Esophagus squamous epithelium (tissue), 4 donors: ENCODE results near the gene PTPRG.

Source experiments
- POLR2A ChIP-seq, 4 donors: fragments of 450-650 bp; IDR thresholded peaks; one replicate each; pipeline ENCODE4 v1.6.1; 2017; ENCODE audit warnings: antibody characterized with exemption in 4 of 4, mild to moderate bottlenecking in 4 of 4, moderate library complexity in 3 of 4
- TF ChIP-seq, protein P1 (sequence below), 6 experiments: fragments of 450-650 bp in 4 of 6; fragments of 200-600 bp in 2 of 6; sonication (generic) in 2 of 6; IDR thresholded peaks; one replicate each; pipeline ENCODE4 v1.5.1; 2016 to 2019; ENCODE audit warnings: antibody characterized with exemption in 6 of 6, mild to moderate bottlenecking in 4 of 6, moderate library complexity in 4 of 6

DNA sequence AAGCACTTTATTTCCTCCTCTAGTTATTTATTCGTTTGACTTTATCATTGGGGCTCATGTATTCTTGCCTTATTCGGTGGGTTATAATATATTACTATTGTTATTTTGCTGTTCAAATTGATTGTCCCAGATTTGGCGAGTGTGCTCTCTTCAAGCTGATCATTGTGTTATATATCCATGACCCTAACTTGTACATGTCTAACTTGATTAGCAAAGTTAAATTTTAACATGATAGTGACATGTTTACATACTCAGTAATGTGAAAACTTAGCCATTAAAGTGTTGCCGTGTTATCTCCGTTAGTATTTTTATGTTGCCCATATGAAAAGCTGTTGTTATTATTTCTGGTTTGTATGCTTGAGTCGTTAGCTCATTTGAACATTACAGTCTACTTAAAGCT is 327.9 kb downstream of the PTPRG start:
- TF ChIP-seq, protein P1, sequence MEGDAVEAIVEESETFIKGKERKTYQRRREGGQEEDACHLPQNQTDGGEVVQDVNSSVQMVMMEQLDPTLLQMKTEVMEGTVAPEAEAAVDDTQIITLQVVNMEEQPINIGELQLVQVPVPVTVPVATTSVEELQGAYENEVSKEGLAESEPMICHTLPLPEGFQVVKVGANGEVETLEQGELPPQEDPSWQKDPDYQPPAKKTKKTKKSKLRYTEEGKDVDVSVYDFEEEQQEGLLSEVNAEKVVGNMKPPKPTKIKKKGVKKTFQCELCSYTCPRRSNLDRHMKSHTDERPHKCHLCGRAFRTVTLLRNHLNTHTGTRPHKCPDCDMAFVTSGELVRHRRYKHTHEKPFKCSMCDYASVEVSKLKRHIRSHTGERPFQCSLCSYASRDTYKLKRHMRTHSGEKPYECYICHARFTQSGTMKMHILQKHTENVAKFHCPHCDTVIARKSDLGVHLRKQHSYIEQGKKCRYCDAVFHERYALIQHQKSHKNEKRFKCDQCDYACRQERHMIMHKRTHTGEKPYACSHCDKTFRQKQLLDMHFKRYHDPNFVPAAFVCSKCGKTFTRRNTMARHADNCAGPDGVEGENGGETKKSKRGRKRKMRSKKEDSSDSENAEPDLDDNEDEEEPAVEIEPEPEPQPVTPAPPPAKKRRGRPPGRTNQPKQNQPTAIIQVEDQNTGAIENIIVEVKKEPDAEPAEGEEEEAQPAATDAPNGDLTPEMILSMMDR (IDR thresholded peaks at IDR 0.05), result no peak
- no peak for TF ChIP-seq POLR2A (IDR thresholded peaks at IDR 0.05)
